ENCODE data around the gene SLC35C1.
A peak's percentile ranks its signal among the peaks of the same experiment; 100 is the strongest.
"Not testable (repeated sequence)": the region's sequence is repeated elsewhere in the genome, so short reads cannot be mapped to it uniquely, and the experiment has no call there.

Gene SLC35C1

GRCh38 chr11:45811571-45812290, 6.8 kb downstream of the SLC35C1 start:
- no peak for DNase-seq

DNA sequence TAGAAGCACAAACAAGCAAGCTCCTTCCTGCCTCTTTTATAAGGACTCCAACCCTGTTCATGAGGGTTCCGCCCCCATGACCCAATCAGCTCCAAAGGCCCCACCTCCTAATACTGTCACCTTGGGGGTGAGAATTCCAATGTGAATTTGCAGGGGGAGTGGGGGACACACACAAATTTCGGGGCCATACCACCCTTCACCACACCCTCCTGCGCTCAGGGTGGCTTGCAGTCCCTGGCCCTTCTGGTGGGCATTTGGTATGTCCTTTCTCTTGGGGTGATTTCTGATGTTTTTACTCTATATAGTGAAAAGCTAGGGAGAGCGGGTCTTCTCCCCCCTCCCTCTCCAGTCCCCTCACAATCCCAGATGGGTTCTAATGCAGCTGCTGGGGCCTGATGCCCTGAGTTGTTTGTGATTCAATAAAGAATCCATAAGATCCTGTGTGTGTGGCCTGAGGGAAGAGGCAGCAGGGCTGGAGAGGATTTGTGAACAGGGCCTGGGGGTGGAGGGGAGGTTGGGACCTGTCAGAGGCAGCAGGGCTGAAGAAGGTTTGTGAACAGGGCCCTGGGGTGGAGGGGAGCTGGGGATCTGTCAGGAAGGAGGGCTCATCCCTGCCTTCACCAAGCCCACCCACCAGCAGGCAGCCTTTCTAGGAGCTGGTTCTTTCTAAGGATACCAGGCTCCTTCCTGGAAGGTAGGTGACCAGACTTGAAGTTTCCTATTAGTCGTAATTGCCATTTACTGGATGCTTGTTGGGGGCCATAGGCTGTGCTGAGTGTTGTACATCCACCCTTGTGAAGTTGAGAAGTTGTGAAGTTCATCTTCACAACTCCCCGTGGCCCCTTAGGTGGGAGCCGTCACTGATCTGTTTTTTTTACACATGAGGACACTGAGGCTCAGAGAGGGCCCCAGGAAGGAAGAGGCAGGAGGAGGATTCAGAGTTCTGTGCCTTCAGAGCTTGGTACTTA, 7.9 kb downstream of the SLC35C1 start:
- DNase-seq: no peak

- no peak for DNase-seq
These were observed 10.8 kb downstream of the SLC35C1 start for GRCh38 chr11:45815747-45816146.

- DNase-seq: no peak
These were observed 11.7 kb downstream of the SLC35C1 start for GRCh38 chr11:45816614-45817013.

- peak; percentile 24 for DNase-seq
These were observed 12.2 kb downstream of the SLC35C1 start for GRCh38 chr11:45817191-45817590.

GRCh38 chr11:45818961-45819605, 14.1 kb downstream of the SLC35C1 start:
- DNase-seq: peak; percentile 8

DNA sequence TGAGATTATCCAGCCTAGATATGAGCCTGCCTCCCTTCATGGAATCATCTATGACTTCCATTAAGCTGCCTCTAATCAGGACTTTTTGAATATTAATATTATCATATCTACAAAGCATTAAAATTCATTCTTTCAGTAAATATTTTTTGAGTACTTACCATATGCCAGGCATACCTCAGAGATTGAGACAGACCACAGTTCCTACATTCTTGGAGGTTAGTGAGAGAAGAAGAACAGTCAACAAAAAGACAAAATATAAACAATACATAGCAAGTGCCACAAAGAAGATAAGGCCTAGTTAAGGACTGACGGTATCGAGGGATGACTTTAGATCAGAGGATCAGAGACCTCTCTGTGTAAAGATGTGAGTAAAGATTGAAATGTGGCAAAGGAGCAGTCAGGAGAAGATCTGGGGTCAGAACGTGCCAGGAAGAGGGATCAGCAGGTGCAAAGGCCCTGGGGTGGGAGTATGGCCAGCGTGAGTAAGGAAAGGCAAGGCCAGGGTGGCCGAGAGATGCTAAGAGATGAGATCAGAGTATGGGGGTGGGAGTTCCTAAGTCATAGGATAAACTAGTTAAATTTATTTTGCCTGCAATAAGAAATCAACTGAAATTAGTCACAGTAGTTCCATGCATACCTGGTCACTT, 15.4 kb downstream of the SLC35C1 start:
- DNase-seq: no peak

DNA sequence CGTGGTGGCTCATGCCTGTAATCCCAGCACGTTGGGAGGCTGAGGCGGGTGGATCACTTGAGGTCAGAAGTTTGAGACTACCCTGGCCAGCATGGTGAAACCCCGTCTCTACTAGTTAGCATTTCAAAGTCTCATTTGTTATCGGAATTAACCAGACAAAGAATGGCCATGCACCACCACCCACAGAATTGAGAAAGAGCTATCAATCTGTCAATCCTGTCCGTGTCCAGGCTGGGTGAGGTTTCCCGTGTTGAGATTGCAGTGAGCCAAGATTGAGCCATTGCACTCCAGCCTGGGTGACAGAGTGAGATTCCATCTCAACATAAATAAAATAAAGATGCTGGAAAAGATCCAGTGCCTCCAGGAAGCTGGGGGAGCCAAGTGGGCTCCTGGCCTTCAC, 21.5 kb downstream of the SLC35C1 start:
- peak; percentile 13 for DNase-seq

DNA sequence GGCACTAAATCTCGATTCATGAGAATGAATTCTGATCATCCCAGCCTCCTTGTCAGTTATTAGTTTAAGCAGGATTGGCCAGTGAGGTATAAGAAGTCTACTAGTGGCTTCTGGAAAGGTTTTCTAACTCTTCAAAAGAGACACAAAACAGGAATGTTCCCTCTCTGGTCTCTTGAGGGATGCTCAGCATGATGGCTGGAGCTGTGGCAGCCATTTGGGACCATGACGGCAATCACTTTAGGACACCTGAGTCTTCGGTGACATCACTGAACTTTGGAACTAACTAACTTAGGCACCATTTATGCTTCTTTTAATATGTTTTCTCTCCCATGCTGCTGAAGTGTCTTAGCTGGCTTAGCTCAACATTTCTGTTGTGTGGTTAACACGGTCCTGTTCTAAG, 22.2 kb downstream of the SLC35C1 start:
- DNase-seq: peak; percentile 8

GRCh38 chr11:45828996-45829395, 24.0 kb downstream of the SLC35C1 start:
- no peak for DNase-seq

GRCh38 chr11:45830596-45830995, 25.6 kb downstream of the SLC35C1 start:
- no peak for DNase-seq

GRCh38 chr11:45832811-45833441, 28.0 kb downstream of the SLC35C1 start:
- DNase-seq: no peak

GRCh38 chr11:45833761-45834160, 28.8 kb downstream of the SLC35C1 start:
- no peak for DNase-seq

DNA sequence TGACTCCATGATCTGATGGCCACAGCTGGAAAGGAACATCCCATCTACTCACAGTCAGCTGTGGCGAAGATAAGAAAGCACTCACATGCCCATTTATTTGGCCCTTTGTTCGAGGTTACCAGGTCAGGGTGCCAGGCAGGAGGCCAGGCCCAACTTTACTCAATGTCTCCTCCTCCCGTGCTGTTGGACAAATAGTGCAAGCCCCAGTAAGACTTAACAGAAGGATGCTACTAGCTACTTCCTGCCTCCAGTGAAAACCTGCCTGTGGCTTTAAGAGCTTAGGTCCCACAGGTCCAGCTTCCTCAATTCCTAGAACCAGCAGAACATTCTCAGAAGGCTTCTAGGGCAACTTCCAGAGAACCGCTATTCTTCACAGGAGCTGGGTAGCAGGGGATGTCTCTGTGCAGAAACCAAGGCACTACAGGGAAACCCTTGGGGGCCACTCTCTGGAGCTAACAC, 29.4 kb downstream of the SLC35C1 start:
- DNase-seq: no peak

DNA sequence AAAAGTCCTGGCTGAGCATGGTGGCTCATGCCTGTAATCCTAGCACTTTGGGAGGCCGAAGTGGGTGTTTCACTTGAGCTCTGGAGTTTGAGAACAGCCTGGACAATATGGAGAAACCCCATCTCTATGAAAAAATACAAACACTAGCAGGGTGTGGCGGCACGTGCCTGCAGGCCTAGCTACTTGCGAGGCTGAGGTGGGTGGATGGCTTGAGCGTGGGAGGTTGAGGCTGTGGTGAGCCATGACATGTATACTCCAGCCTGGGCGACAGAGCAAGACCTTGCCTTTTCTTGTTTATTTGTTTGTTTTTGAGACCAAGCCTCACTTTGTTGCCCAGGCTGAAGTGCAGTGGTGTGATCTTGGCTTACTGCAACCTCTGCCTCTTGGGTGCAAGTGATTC, 34.3 kb downstream of the SLC35C1 start:
- DNase-seq: no peak

GRCh38 chr11:45840251-45840650, 35.3 kb downstream of the SLC35C1 start:
- not testable (repeated sequence) for DNase-seq

DNA sequence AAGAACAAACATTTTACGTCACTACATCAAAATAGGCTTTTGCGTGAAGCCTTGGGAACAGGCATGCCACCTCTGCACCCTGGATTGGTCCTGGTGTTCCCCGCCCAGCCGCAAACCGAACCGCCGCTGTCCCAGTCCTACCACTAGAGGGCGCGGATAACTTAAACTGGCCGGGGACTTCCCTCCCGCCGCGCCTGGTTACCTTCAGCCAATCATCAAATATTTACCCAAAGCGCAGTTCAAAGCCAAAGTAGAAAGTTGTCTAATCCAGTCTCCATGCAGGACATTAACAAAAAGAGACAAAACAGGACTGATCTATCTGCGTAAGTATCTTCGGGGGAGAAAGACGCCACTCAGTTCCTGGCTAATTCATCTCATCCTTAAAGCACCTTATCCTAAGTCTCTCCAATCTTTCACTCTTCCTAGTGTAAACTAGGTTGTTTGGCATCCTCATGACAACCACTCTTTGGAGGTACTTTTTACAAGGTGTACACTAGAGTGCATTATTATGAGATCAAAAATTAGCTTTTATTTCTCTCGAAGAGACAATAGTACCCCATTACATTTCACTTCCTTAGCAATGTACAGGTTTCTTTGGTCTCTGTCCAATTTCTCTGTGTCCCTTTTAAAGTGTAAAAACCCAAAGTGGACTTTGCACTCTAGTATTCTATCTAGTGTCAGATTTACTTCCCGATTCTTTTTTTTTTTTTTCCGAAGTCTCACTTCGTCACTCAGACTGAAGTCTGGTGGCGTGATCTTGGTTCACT, 38.4 kb downstream of the SLC35C1 start:
- DNase-seq: peak; percentile 95

DNA sequence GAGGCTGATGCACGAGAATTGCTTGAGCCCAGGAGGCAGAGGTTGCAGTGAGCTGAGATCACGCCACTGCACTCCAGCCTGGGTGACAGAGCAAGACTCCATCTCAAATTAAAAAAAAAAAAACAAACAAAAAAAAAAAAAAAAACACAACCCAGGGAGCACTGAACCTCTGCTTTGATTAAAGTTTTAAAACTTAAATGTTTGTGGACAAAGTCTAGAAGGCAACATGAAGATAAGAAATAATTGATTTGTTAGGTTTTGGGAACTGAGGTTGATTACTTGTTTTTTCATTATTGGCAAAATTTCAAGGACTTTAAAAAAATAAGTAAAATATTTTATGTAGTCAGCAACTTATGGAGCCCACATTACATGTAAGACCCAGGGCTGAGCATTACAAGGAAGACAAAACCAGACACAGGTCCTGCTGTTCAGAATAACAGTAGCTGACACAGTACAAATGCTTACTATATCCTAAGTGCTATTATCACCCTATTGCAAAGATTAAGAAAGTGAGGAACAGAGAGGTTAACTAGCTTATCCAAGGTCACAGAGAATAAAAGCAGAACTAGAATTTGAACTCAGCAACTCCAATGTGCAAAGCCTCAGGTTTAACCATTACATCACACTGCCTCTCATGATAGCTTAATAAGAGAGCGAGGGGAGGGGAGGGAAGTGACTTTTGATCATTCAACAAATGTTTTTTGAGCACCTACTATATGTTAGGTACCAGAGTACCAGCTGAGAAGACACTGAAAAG, 40.1 kb downstream of the SLC35C1 start:
- no peak for DNase-seq

DNA sequence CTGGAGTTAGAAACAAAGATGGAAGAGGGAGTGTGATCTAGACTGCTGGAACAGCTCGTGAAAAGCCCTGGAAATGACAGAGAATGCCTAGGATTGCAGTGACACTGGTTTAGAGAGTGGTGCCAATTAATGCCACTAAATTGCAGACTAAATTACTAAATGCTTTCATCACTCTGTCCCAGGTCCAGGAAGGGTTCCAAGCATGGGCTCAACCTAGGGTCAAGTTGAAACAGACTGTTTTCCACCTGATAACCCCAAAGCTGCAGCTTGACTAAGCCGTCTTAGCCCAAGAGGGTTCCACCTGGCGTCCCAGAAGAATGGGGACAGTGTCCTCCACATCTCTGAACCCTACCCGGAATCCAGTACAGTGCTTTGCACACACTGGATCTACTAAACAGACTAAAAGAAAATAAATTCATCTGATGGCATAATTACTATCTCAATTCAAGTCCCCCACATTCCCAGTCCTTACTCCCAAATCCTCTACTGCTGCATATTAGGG, 41.3 kb downstream of the SLC35C1 start:
- DNase-seq: no peak

All from activated effector memory CD4-positive, alpha-beta T cell treated with anti-CD3 and anti-CD28 coated beads, Interleukin-2, amount 50 U/mL, for 16 hours (primary cell).